Stimulated activated CD8-positive, alpha-beta memory T cell treated with anti-CD3 and anti-CD28 coated beads, Interleukin-15, amount 100 ng/mL, for 48 hours (primary cell): ENCODE measurements around the gene UNC119B.
"Not testable (repeated sequence)": the region's sequence is repeated elsewhere in the genome, so short reads cannot be mapped to it uniquely, and the experiment has no call there.

Source experiments
- DNase-seq, 2 donors: peaks; one replicate each; pipeline ENCODE4 v3.0.0-alpha.2; 2020; ENCODE audit warnings: low read depth in 2 of 2

Gene UNC119B

DNA sequence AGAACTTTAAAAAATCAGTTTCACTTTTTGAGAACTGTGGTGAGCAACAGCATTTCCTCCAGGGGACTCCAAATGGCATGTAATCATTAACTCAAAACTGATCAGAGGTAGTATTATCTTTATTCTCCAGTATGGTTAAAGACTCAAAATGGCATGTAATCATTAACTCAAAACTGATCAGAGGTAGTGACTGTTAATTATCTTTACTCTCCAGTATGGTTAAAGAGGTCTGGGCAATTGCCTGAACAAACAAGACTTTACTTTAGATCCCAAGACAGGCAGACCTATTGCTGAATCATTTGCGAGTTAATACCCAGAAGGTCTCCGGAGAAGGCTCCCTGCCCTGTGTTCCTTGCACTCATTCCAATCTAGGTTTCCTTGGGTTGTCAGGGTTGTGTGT is 8.8 kb downstream of the UNC119B start:
- no peak for DNase-seq

DNA sequence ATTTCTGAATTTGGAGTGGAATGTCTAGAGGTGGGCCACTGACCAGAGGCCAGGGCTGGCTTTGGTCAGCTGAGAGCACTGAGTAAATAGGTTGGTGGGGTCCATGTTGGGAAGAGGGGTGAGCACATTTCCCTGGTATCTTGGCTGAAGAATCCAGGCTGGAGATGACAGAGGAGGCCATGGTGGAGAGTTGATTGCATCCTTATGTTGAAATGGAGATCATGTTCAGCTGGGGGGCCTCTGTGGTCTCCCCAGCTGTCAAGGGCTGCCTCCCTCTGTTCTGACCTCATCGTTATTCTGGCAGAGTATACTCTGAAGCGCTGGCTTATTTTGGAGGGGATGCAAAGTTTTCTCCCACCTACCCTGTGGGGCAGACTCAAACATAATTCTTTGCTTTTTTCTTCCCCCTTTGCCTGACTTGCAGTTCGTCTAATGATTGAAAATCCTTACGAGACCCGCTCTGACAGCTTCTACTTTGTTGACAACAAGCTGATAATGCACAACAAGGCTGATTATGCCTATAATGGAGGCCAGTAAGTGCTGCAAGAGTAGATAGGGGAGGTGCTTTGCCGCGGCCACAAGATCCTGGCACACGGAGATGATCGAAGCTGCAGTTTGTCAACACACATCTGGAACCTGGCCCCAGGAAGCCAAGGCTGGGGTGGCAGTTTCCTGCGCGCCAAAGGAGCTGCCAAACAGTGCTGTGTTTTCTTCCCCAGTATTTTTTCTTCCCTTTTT is 9.4 kb downstream of the UNC119B start:
- DNase-seq = no peak

DNA sequence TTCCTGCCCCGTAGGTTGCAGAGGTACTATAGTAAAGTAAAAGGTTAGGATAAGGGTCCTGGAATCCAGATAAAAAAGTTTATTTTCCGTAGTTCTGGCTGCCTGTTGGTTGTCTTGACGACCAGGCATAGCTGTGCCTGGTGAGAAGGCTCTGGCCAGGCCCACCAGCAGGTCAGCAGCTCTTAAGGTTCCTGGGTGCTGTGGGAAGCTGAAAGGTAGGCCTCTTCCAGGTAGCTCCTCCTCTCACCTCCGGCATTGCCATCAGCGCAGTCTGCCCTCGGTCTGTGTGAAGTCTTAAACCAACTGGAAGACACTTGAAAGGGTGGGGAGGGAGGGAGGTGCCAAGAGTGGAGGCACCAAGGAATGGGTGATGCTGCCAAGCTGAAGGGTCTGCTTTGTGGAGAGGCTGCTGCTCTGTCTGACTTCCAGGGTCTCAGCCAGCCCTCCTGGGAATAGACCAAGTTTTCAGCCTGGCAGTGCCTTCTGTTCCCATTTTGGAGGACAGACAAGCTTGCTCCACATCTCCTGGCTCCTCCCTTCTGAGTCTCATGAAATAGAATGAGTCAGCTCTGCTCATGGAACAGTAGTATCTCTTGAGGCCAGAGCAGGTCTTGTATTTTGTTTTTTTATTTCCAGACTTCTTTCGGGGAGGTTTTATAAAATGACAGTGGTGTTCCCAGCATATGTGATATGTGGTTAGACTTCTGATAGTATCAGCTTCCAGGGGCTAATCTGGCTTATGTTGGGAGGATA is 10.2 kb downstream of the UNC119B start:
- DNase-seq = no peak

DNA sequence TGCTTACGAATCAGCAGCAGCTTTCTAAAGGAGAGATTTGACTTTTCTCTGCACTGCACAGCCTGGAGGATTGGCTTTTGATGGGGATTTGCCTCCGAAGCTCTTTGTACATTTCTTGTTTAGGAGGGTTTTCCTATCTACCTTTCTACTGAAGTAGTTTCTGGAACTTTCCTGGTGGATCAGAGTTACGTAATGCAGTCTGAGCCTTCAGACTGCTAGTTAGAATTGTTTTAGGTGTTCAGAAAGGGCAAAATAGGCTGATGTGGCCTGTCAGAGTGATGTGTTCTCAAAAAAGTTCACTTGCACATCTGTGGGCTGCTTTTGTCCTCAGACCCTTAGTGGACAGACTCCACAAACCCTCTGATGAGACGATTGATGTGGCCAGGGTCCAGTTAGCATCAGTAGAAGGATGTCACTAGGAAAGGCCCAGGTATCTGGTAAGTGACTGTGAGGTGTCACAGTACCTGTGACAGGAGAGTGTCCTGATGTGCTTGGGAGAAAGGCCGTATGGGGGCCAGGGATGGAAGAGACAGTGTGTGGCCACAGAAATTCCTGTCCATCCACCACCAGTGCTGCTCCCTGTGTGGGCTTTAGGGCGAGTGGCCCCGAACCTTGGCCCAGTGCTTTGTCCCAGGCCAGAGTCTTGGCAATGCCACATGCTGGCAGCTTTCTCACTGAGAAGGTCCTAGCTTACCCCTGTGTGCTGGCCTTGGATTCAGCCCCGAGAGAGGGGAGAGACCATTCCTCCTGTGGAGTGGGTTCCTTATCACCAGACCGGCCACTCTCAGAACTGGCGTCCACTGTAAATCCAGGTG is 10.9 kb downstream of the UNC119B start:
- no peak for DNase-seq

DNA sequence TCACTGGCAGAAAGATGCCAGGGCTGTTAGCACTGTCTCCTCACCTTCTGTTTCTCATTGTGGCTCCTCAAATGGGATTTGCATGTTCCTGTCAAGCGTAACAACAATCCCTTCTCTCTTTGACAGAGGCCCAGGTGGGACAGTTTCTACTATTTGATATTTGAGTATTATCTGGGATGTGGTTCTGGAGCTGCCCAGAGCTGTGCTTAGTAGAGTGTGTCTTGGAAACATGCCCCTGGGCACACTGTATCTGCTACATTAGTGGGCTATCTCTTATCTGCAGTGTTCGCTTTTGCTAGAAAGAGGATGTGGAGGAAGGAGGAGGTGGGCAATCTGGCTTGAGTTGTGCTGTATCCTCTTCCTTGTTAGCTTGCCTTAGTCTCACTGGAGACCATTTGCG is 11.6 kb downstream of the UNC119B start:
- no peak for DNase-seq

DNA sequence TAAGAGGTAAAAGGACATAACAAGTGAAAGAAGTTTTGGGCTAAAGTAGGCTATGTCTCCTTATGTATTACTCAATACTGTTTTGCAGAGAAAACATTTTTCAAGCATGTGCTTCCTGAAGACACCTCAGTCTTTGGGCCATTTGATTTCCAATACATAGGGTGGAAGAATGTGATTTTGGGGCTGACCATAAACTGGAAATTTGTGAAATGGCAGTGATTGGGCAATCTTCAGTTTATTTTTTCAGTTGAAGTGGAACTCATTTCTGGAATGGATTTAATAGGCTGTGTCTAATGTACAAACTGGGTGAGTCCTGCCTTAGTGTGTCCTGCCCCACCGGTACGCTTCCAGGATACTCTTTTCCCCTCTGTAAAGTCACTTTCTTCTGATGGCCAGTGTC is 12.5 kb downstream of the UNC119B start:
- DNase-seq = no peak

DNA sequence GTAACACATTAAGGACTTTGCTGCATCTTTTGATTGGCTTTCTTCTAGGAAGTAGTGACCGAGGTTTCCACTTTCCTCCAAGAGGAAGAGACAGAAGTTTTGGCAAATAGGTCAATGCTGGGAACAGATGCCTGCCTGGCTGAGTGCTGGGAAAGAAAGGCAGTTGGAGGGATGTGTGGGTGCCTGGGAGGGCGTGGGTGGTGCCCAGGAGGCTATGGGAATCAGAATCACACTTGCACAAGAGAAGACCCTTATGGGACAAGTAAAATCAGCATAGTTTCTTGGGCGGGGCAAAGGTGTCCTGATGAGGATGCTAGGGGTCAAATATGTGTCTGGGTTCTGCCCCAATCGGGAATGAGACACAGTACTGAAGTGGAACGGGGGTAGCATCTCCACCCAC is 14.5 kb downstream of the UNC119B start:
- no peak for DNase-seq

DNA sequence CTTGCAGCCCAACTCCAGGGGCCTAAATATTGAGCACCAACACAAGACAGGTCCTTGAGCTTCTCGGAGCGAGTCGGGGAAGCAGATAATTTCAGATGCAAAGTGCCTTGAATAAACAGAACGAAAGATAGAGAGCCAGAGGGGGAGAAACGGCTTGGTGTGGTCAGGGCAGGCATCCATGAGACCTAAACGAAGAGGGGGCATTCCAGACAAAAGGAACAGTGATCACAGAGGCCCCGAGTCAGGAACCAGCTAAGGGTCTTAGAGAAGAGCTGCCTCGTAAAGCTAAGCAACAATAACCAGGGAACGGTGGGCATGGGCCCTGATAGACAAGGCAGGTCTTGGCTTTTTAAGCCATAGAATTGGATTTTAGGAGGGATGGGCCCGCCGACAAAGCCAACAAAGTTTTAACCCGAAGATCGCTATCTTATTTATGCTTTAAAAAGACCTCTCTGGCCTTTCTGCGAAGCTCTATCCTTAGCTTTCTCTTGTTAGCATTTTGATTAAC is 14.9 kb downstream of the UNC119B start:
- DNase-seq = no peak

DNA sequence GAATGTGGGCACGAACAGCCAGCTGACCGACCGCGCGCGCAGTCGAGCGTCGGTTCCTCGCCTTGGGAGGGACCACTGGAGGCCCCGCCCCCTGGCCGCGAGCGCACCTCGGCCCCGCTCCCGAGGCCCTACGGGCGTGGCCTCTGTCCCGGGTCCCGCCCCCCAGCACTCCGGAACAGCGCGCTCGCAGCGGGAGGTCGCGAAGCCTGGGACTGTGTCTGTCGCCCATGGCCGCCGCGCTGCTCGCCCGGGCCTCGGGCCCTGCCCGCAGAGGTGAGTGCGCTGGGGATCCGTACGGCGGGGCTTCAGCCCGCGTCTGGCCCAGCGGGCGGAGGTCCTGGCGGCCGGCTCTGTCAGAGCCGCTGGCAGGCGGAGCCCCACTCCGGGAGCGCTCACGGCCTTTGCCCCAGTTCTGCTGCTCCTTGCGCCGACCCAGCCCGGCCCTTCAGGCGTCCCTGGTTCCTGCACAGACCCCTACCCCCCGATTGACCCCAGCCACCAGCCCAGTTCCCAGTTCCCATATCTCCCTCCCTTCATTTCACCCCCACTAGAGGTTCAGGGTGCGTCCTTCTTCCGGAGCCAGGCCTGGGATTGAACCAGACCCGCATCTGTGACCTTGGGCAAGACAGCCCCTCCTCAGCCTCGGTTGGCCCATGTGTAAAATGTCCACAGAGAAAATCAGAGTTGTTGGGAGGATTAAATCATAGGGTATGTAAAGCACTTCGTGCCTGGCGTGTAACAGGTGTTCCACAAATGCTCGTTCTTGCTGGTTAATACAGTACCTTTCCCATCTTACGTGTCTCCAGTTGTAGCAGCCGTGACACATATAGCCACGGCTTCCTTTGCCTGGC is 15.6 kb downstream of the UNC119B start, which contains the start of gene ACADS:
Gene ACADS (plus strand): TSS at position 168 of the 851 bp plus-strand sequence. CDS start 60 bp downstream, at position 228.
- peak; percentile 84 to 86 for DNase-seq

DNA sequence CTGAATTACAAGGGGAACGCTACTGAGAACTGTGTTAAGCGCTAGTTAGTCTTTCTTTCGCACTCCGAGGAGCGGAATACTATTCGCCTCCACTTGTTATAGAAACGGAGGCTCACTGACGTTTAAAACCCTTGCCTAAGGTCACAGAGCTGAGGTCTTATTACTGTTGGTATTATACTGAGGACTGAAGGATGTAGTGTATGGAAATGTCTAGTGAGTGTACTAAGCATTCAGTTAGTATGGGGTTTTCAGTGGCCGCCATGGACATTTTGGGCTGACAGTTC is 16.2 kb downstream of the UNC119B start:
- no peak for DNase-seq

DNA sequence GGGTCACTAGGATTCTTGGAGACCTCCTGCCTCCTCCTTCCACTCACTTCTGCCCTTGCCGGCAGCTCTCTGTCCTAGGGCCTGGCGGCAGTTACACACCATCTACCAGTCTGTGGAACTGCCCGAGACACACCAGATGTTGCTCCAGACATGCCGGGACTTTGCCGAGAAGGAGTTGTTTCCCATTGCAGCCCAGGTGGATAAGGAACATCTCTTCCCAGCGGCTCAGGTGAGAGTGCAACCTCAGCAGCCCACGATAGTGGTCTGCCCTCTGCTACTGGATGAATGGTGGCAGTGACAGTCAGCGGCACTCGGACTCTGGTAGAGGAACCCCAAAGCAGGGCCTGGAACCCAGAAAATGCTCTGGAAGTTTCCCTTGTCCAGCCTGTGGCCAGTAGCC is 16.7 kb downstream of the UNC119B start:
- DNase-seq = no peak

DNA sequence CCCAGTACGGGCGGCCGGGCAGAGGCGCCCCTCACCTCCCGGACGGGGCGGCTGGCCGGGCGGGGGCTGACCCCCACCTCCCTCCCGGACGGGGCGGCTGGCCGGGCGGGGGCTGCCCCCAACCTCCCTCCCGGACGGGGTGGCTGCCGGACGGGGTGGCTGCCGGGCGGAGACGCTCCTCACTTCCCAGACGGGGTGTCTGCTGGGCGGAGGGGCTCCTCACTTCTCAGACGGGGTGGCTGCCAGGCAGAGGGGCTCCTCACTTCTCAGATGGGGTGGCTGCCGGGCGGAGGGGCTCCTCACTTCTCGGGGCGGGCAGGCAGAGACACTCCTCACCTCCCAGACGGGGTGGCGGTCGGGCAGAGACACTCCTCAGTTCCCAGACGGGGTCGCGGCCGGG is 21.9 kb downstream of the UNC119B start:
- not testable (repeated sequence) for DNase-seq

DNA sequence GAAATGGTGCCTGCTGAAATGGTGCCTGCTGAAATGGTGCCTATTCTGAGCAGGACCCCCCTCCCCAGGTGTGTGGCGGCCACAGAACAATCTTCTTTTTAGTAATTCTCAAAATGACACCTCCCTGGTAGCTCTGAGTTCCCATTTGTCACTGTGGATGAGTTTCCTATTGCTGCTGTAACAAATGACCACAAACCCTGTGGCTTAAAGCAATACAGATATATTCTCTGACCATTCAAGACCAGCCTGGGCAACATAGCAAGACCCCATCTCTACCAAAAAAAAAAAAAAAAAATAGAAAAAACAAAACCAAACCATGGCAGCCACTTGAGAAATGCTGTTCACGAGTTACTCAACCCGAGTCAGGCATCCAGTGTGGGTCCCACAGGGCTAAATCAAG is 23.3 kb downstream of the UNC119B start:
- no peak for DNase-seq

DNA sequence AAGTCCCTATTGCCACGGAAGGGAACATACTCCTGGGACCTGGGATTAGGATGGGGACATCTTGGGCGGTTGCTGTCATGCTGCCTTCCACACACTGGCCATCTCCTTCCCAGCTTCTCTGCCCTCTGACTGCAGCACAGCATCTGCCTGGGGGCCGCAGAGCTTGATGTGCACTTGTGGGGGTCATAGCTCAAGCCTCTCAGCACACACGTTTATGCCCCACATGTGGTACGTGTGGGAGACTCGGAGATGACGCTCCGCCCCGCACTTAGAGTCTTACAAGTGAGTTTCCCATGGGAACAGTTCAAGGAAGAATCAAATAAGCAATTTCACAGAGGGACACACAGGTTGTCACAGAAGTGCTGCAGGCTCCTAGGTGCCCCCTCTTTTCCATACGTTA is 24.0 kb downstream of the UNC119B start:
- DNase-seq = no peak

DNA sequence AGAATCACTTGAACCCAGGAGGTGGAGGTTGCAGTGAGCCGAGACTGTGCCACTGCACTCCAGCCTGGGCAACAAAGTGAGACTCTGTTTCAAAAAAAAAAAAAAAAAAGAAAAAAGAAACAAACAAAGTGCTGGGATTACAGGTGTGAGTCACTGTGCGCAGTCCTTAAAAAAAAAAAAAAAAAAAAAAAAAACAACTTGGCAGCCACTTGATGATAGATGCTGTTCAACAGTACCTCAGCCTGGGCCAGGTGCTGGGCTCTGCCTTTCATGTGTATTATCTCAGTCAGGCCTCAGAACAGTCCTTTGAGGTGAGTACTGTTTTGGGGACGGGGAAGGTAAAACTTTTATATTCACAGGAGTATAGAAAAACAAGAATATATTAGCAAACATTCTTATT is 24.9 kb downstream of the UNC119B start:
- DNase-seq = no peak

DNA sequence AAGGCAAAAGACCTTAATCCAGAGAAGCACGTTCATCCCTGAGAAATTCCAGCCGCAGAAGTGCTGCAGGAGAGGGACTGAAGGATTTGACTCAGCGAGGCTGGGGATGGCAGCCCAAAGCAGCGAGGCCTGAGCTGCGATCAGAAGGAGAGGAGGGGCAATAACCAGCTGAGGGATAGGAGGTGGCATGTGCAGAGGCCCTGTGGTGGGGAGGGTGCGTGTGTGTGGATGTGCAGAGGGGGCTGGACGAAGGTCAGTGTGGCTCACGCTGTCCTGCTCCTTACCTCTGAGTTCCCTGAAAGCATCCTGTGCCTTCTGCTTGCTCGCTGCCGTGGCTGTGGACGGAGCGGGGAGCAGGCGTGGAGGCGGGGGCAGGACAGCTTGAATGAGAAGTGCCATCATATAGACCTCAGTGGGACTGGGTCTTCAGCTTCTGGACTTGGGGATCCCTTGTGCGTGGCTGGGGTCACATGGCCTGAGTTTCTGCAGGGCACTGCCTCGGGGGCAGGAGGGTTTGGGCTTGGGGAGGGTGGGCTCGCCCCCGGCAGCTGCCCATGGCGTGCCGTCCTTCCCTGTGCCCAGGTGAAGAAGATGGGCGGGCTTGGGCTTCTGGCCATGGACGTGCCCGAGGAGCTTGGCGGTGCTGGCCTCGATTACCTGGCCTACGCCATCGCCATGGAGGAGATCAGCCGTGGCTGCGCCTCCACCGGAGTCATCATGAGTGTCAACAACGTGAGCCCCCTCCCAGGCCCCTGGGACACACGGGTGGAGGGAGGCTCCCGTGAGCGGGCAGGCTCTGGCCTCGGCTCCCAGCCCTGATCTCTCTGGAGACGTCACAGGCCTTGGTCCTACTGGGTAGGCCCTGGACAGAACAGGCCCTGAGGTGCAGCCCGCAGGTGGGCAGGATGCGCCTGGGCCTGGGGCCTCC is 26.4 kb downstream of the UNC119B start:
- no peak for DNase-seq

DNA sequence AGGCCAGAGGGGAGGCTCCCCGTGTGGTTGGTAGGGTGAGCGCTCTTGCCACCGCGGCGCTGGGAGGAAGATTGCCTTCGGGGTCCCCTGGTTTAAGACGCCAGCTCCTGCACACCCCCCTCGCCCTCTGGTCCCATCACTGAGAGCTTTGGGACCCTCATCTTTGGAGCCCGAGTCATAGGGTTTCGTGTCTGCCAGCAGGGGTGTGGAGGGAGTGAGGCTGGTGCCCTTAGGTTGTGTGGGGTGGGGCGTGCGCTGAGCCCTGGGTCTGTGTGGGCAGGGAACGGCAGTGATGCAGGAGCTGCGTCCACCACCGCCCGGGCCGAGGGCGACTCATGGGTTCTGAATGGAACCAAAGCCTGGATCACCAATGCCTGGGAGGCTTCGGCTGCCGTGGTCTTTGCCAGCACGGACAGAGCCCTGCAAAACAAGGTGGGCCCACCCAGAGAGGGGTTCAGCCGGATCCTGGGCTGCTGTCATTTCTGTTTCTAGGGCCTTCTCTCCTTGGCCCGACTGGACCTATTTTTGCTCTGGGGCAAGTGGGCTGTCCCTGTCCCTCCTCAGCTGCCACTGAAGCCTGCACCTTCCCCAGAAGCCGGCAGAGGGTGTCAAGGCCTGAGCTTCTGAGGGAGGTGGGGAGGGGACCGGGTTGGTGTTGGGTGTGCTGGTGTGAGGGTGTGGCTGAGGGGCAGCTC is 27.4 kb downstream of the UNC119B start:
- no peak for DNase-seq

DNA sequence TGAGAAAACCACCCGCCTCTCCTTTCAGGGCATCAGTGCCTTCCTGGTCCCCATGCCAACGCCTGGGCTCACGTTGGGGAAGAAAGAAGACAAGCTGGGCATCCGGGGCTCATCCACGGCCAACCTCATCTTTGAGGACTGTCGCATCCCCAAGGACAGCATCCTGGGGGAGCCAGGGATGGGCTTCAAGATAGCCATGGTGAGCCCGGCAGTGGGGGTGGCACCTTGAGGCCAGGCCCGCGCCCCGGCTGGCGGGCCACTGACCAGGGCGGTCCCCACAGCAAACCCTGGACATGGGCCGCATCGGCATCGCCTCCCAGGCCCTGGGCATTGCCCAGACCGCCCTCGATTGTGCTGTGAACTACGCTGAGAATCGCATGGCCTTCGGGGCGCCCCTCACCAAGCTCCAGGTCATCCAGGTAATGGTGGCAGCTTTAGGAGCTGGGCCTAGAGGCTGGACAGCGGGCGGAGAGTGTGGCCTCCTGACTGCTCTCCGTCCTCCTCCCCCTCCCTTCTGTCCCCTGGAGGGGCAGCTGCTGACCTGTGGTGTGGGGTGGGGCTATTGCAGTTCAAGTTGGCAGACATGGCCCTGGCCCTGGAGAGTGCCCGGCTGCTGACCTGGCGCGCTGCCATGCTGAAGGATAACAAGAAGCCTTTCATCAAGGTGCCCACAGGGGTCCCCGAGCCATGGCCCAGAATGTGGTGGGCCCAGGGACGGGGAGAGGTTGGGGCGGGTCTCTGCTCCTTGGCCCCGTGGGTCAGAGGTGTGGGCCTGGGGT is 28.2 kb downstream of the UNC119B start:
- DNase-seq = no peak
